ENCODE results near the gene FBXO36. TPM values are rescaled to one million over a fixed set of nuclear protein-coding genes. Genes with fewer than 3 reads are reported as not detected.

Gene FBXO36
- total and polyA plus RNA-seq, 2 of the 4 experiments (the other 2 are of a cell fraction) = 1.3 to 2.2 TPM

- in situ Hi-C loops (cut with MboI; ENCODE audit: low sequenced_read_pairs) = no loop called here
- no peak for DNase-seq
- no TSS peak for BruUV-seq (replicated peaks)
These were observed 11.4 kb upstream of the FBXO36 start for GRCh38 chr2:229910832-229911412.

More at GRCh38 chr2:229910832-229911412, 11.4 kb upstream of the FBXO36 start:
- H4K20me1 ChIP-seq (ENCODE audit: insufficient read depth, low read length) = peaks cover 79% of the 10 kb centered on the region
- WGBS, 2 experiments (ENCODE audit: extremely low coverage in 2 of 2, insufficient read length in 1 of 2) = 80% methylated on average over 1 of the region's 1 CpG; no CpG with 5 or more reads in 1 of the 2 experiments
- no peak overlapping the region for H2AFZ ChIP-seq (replicated peaks; ENCODE audit: low read length, poor library complexity)
- H4K91ac ChIP-seq (ENCODE audit: insufficient read depth, low read depth, low read length) = no peak overlapping the region
- no peak overlapping the region for H3K4me3 ChIP-seq (ENCODE audit: insufficient read depth, low read depth, low read length)
- H2BK5ac ChIP-seq (ENCODE audit: low read depth, low read length, poor library complexity, severe bottlenecking) = no peak overlapping the region
- no peak overlapping the region for H4K5ac ChIP-seq (ENCODE audit: low read depth, low read length)
- peaks cover 7% of the 10 kb centered on the region; the same call in 1 of the 2 replicates for H3K4me1 ChIP-seq (ENCODE audit: control insufficient read depth, insufficient read depth, low read length)
- peaks cover 5% of the 10 kb centered on the region; the same call in 1 of the 2 replicates for H3K9me1 ChIP-seq (ENCODE audit: insufficient read depth, low read length)
- H2AK5ac ChIP-seq (ENCODE audit: low read depth, low read length) = no peak overlapping the region
- ChIA-PET POLR2A (ENCODE audit: unreplicated experiment) (no interaction called here), CTCF (interaction anchor here (0.7 to 0.9 kb wide), 3 partner anchors 24 to 132 kb away, joined by 3 read pairs; no protein-coding TSS in a partner anchor)
- no peak overlapping the region for H2BK20ac ChIP-seq (ENCODE audit: low read depth, low read length)
- no peak overlapping the region for H2BK120ac ChIP-seq (ENCODE audit: low read depth, low read length)
- H3K27ac ChIP-seq (ENCODE audit: insufficient read depth, low read length) = no peak overlapping the region
- no peak overlapping the region for H3K23ac ChIP-seq (ENCODE audit: low read depth, low read length)
- TF ChIP-seq RFX5 (IDR thresholded peaks at IDR 0.05; ENCODE audit: low read depth, low read length) = no peak
- 0 out of 2 replicates have a peak, but pooled peaks have one; percentile 5 for TF ChIP-seq SMC3 (IDR thresholded peaks at IDR 0.05; ENCODE audit: low read depth, low read length)
- no peak for TF ChIP-seq USF2 (IDR thresholded peaks at IDR 0.05; ENCODE audit: low read depth, low read length)
- no peak for TF ChIP-seq NFE2L2 (IDR thresholded peaks at IDR 0.05; ENCODE audit: low read depth, low read length)
- TF ChIP-seq CTCF (conservative IDR thresholded peaks at IDR 0.05; ENCODE audit: low read depth, low read length) = 0 out of 2 replicates have a peak, but pooled peaks have one; percentile 9
- no peak overlapping the region for H3K56ac ChIP-seq (ENCODE audit: extremely low read depth, insufficient read depth, low read length)
- dilution Hi-C loops (cut with HindIII; ENCODE audit: low sequenced_read_pairs, unreplicated experiment) (no loop called here), intact Hi-C loops (cut with micrococcal nuclease) (loop anchor here (5.0 kb wide), 1 partner anchor 34 kb away; no protein-coding TSS in a partner anchor)
- no peaks in the 10 kb centered on the region for H3K9me3 ChIP-seq (ENCODE audit: control insufficient read depth, insufficient read depth, low read length)
- H3K79me1 ChIP-seq (ENCODE audit: low read depth in 1 of 2, low read length in 2 of 2) = peaks cover 0 to 47% of the 10 kb centered on the region in 2 experiments
- H3K27me3 ChIP-seq (ENCODE audit: control insufficient read depth, insufficient read depth, low read length) = no peaks in the 10 kb centered on the region
- peak overlapping the region; percentile 26; the same call in 1 of the 2 replicates for H3K4me2 ChIP-seq (ENCODE audit: low read depth, low read length)
- H2BK15ac ChIP-seq (ENCODE audit: low read depth, low read length) = no peak overlapping the region
- no peak overlapping the region for H2AK9ac ChIP-seq (replicated peaks; ENCODE audit: low read depth, low read length, poor library complexity)
- no peak overlapping the region for H3K14ac ChIP-seq (replicated peaks; ENCODE audit: low read depth, low read length)
- peak; percentile 45; the same call in 1 of the 2 replicates for ATAC-seq (ENCODE audit: low read depth)
- no peak overlapping the region for H3K4ac ChIP-seq (ENCODE audit: low read depth, low read length)
- H3K18ac ChIP-seq (ENCODE audit: low read depth, low read length) = no peak overlapping the region
- no peak overlapping the region for H3K9ac ChIP-seq (ENCODE audit: low read depth, low read length)
- no peak overlapping the region for H4K8ac ChIP-seq (ENCODE audit: low read depth in 2 of 2, low read length in 2 of 2)
- H3K36me3 ChIP-seq (ENCODE audit: control insufficient read depth, insufficient read depth, low read length) = peaks cover 10% of the 10 kb centered on the region; the same call in 1 of the 2 replicates

All from IMR-90 (cell line).